Measurements from ENCODE around the gene SLC15A4.

Gene SLC15A4

DNA sequence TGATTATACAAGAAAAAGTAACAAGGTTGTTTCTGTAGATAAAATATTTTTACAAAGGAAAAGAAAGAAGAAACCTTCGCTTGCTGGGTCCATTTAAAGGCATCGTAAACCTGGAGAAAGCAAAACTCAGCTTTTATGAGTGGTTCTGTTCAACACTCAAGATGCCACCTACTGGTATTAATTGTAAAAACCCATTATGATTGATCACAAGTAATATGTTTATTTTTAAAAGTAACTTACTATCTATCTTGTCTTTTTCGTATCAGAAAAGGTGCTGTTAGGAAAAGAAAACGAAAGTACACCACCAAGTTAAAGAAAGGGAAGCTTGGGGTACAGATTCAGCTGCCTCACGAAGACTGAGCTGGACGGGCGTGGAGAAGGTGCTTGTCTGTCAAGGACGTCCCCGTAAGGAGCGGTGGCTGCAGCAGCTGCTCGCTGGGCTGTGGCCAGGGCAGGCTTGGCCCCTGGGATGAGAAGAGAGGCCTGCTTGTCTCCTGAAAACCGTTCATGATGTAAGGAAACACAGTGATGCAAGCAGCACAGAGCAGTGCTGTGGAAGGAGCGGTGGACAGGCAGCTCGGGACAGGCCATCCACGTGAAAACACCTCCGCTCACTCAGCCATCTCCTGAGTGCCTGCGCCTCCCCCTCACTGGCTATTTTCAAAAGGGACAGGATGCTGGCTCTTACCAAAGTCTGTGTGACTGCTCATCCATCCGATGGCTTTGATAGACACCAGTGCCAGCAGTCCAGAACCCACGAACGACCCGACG lies 25.0 kb downstream of the SLC15A4 start:
- peak in 3 of 42 donors; percentile 11 to 39 (median 39) for DNase-seq
- intact Hi-C loops (cut with DNase I): no loop called here

DNA sequence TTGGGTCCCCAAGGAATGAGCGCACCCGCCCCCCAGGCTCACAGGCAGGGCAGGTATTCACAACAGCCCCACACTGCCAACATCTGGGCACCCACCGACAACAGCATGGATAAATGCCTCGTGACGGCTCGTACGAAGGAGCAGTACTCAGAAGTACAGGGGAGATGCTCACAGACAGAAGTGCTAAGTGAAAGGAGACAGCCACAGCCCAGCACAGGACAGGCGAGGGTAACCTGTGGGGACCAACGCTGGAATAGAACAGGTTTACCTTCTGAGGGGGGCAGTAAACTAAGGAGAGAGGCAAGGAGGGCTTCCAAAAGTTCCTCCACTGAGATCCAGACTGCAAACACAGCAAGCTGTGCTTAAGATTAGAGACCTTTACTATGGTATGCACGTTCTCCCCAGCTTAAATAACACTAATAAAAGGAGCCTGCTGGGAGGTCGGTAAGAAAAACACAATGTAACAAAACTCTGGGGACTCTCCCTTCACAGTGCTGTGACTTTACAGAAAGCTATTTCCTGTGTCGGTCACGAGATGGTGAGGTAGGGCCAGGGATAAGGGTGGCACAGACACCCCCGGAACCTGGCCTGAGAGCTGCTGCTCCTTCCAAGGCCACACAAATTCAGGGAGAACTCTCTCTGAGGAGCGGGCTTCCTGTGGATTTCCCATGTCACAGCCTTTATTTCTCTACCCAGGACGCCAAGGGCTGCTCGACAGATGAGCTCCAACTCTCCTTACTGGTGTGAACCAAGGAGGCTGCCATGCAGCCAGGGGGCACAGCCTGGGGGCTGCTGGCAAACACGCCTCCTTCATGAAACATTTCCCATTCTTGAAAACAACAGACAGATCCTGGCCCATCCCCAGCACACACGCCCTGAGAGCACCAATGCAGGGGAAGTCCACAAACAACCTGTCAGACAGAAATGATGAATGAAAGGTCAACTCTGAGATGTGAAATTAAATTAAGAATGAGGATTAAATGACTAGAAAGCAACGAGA lies 26.3 kb downstream of the SLC15A4 start:
- DNase-seq: peak in 2 of 42 donors; percentile 18 to 31
- intact Hi-C loops (cut with DNase I): no loop called here

GRCh38 chr12:128796439-128797118 lies 27.2 kb downstream of the SLC15A4 start:
- intact Hi-C loops (cut with DNase I): no loop called here
- DNase-seq: peak in 1 of 42 donors; percentile 41

- peak in 2 of 42 donors; percentile 7 to 34 for DNase-seq
- intact Hi-C loops (cut with DNase I): no loop called here
Measured at GRCh38 chr12:128795530-128796361, 28.0 kb downstream of the SLC15A4 start.

GRCh38 chr12:128794661-128795529 lies 28.9 kb downstream of the SLC15A4 start:
- intact Hi-C loops (cut with DNase I): no loop called here
- peak in 3 of 42 donors; percentile 10 to 34 (median 15) for DNase-seq

GRCh38 chr12:128793701-128794100 lies 30.1 kb downstream of the SLC15A4 start:
- intact Hi-C loops (cut with DNase I): no loop called here
- peak in 1 of 42 donors; percentile 22 for DNase-seq

DNA sequence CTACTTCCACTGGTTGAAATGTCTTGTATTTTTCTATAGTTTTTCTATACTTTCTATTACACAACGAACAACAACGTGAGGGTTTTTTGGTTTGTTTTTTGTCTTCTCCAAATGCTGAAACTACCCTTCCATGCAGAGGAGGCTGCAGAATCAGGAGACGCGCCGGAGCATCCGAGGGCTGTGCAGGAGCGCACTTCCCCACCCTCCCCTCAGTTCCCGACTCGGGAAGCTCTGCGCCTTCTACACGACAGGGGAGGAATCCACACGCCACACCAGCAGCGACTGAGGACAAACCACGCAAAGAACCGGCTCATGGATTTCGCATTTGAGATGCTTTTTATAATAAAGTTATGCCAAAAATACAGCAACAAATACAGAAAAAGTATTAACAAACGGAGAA lies 30.9 kb downstream of the SLC15A4 start:
- intact Hi-C loops (cut with DNase I): no loop called here
- peak in 1 of 42 donors; percentile 37 for DNase-seq

- peak in 2 of 42 donors; percentile 8 to 33 for DNase-seq
- intact Hi-C loops (cut with DNase I): no loop called here
Measured at GRCh38 chr12:128792398-128792797, 31.4 kb downstream of the SLC15A4 start.

- intact Hi-C loops (cut with DNase I): no loop called here
- DNase-seq: peak in 20 of 42 donors; percentile 13 to 60 (median 34)
Measured at GRCh38 chr12:128791395-128792322, 32.1 kb downstream of the SLC15A4 start.

DNA sequence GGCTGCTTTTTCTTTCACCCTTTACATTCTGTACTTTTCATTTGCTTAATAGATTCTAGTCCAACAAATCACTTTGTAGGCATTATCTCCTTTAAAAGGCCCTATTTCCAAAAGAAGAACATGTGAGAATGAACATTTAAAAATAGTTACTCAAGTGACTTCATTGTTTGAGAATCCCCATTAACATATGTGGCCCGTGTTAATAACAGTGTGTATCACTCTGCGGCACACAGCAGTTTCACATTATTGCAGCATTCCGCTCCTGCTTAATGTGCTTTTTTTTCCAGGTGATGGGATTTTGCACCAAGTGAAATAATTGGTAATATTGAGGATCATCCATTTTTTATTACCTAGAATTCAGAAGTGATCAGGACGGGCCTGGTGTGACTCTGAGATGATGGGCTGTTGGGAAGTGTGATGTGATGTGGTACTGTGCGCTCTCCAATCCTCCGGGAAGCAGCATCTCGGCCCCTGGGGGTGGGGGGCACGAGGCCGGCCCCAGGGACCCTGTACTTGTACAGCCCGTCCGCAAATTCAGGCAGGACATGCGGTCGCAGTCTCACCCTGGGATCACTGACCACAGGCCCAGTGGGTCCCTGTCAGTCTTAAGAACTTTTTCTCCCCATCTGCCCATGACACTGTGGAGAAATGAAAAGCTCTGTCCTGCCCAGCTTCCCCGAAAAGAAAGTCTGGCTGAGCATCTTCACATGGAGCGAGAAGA lies 32.9 kb downstream of the SLC15A4 start:
- peak in 1 of 42 donors; percentile 10 for DNase-seq
- intact Hi-C loops (cut with DNase I): no loop called here

DNA sequence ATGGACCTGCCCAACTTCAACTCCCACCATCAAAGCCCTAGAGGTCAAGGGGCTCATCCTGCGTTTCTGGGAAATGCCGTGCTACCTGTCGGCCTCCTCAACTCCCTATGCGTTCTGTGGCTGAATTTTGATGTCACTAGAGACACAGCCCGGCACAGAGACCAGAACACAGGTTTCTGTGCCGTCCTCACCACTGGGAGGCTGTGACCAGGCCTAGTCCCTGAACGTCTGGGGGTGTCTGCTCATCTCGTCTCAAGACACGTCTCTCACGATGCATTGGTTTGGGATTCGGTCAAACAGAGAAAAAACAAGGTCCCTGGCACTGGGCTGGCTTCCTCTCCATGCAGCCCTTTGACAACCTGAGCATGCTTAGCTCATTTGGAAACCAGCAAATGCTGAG lies 33.5 kb downstream of the SLC15A4 start:
- intact Hi-C loops (cut with DNase I): no loop called here
- DNase-seq: peak in 1 of 42 donors; percentile 7

DNA sequence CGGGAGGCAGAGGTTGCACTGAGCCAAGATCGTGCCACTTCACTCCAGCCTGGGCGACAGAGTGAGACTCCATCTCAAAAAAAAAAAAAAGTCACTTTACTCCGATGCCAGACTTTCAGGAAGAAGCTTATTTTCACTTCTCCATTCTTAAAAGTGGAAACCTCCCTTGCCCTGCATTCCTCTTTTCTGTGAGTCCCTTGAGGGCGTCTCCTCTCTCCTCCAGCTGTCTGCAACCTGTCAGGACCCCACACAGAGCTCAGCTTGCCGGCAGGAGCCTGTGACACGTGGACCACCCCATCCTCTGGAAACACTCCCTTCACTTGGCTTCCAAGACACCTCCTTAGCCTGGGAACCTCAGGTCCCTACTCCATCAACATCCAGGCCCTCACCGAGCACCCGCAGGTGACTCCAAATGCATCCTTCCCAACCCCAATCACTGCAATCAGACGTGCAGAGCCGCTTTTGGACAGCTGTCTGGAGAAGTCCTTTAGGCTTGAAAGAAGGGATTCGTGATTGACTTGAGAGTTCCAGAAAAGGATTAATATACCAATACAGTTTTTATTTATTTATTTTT lies 34.3 kb downstream of the SLC15A4 start:
- peak in 1 of 42 donors; percentile 8 for DNase-seq
- intact Hi-C loops (cut with DNase I): loop anchor here (10.0 kb wide), 1 partner anchor 1125 kb away; no protein-coding TSS in a partner anchor

- intact Hi-C loops (cut with DNase I): loop anchor here (10.0 kb wide), 1 partner anchor 1127 kb away; no protein-coding TSS in a partner anchor
- peak in 3 of 42 donors; percentile 2 to 15 (median 13) for DNase-seq
Measured at GRCh38 chr12:128787827-128788226, 35.9 kb downstream of the SLC15A4 start.

- DNase-seq: peak in 5 of 42 donors; percentile 8 to 29 (median 9)
- intact Hi-C loops (cut with DNase I): loop anchor here (10.0 kb wide), 1 partner anchor 1128 kb away; no protein-coding TSS in a partner anchor
Measured at GRCh38 chr12:128786741-128787391, 36.9 kb downstream of the SLC15A4 start.

Data from head of caudate nucleus (tissue), 42 donors.